CD8-positive, alpha-beta memory T cell (primary cell): ENCODE results near the gene NAGLU. TPM values are rescaled to one million over a fixed set of nuclear protein-coding genes. Genes with fewer than 3 reads are reported as not detected.

Source experiments
- CTCF ChIA-PET: fragments of 350-600 bp; sonication (Branson Sonifier 250); formaldehyde crosslinking; loops from one replicate; lab custom pipeline; 2021; ENCODE audit warnings: antibody characterized with exemption; lab: Charles Lee
- POLR2A ChIA-PET: fragments of 350-600 bp; sonication (Branson Sonifier 250); formaldehyde crosslinking; loops from one replicate; lab custom pipeline; 2021; ENCODE audit warnings: antibody characterized with exemption; lab: Charles Lee
- DNase-seq, 5 donors: peaks; one replicate each; pipeline versions ENCODE4 v3.0.0 to v3.0.0-alpha.2; 2020 to 2022; ENCODE audit warnings: mixed read lengths in 1 of 5
- H3K27ac ChIP-seq: one replicate; pipeline ENCODE4 v1.7.0; 2013; ENCODE audit warnings: low read depth, mild to moderate bottlenecking, low read length, moderate library complexity
- H3K27me3 ChIP-seq: 2 replicates; pipeline ENCODE4 v1.7.0; 2013; ENCODE audit warnings: low read length, mild to moderate bottlenecking; ENCODE audit not compliant: insufficient read depth, poor library complexity, severe bottlenecking
- H3K36me3 ChIP-seq: 2 replicates; pipeline ENCODE4 v1.7.0; 2013; ENCODE audit warnings: mild to moderate bottlenecking, low read length, moderate library complexity; ENCODE audit not compliant: insufficient read depth
- H3K4me1 ChIP-seq: 2 replicates; pipeline ENCODE4 v1.7.0; 2013; ENCODE audit warnings: mild to moderate bottlenecking, low read length, moderate library complexity; ENCODE audit not compliant: insufficient read depth
- H3K4me3 ChIP-seq: 2 replicates; pipeline ENCODE4 v1.7.0; 2013; ENCODE audit warnings: mild to moderate bottlenecking, low read length
- H3K9me3 ChIP-seq: 2 replicates; pipeline ENCODE4 v1.7.0; 2013; ENCODE audit warnings: mild to moderate bottlenecking, low read length
- H3K27ac Mint-ChIP-seq, 8 donors: one replicate each; pipeline ENCODE4 v1.8.0; 2020 to 2021; ENCODE audit warnings: mixed read lengths in 8 of 8, mild to moderate bottlenecking in 6 of 8, inconsistent platforms in 3 of 8, moderate library complexity in 3 of 8
- H3K27me3 Mint-ChIP-seq, 2 donors: one replicate each; pipeline ENCODE4 v1.8.0; 2020 to 2021; ENCODE audit warnings: mixed read lengths in 2 of 2, mild to moderate bottlenecking in 1 of 2, moderate library complexity in 1 of 2
- H3K36me3 Mint-ChIP-seq, 3 donors: one replicate each; pipeline ENCODE4 v1.8.0; 2020 to 2021; ENCODE audit warnings: mixed read lengths in 3 of 3, inconsistent platforms in 1 of 3, mild to moderate bottlenecking in 1 of 3
- H3K4me1 Mint-ChIP-seq, 3 donors: one replicate each; pipeline ENCODE4 v1.8.0; 2020 to 2021; ENCODE audit warnings: mixed read lengths in 3 of 3, inconsistent platforms in 1 of 3, mild to moderate bottlenecking in 1 of 3
- H3K4me3 Mint-ChIP-seq, 7 donors: one replicate each; pipeline ENCODE4 v1.8.0; 2020 to 2021; ENCODE audit warnings: mixed read lengths in 7 of 7, mild to moderate bottlenecking in 6 of 7, moderate library complexity in 4 of 7, inconsistent platforms in 2 of 7
- H3K9me3 Mint-ChIP-seq, 5 donors: one replicate each; pipeline ENCODE4 v1.8.0; 2020 to 2022; ENCODE audit warnings: mixed read lengths in 5 of 5, mild to moderate bottlenecking in 3 of 5, moderate library complexity in 2 of 5, inconsistent platforms in 1 of 5
- polyA plus RNA-seq: library from polyadenylated mRNA; unstranded; fragments of 300-500 nt; fragmentation: Illumina TruSeq; gene quantifications from one replicate; pipeline ENCODE4 v1.2.3, GENCODE V29; 2021
- total RNA-seq, 2 experiments: library from RNA; stranded (reverse); gene quantifications; one replicate each; pipeline ENCODE4 v1.2.3, GENCODE V29; 2021

The NAGLU gene
- total and polyA plus RNA-seq, 3 experiments from 2014 or later, result 15.8 to 17.4 (median 17.0) TPM

DNA sequence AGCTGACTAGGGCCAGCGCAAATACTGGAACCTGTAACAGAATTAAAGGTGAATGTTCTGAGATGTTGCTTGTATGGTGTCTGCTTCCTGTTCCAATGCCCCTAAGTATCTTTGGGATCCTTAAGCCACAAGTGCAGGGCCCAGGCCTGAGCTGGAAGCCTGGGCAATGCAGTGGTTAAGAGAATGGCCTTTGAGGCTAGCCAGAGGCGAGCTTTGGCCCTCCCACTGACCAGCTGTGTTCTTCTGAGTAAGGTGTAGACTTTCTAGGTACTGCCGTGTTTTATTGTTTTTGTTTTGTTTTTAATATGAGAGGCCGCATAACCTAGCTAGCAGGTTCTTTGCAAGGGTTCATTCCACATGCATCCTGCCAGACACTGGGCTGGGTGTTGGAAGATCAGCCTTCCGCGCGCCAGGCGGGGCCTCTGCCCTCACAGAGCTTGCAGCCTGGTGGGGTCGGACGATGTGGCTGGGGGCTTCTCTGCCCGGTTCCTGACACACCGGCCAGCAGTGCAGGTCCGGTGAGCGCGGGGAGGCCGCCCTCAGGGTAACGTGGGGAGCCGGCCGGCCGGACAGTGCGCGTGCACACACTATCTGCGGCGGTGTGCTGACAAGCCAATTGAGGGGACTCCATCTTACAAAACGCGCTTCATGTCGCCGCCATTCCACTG is 30.3 kb downstream of the NAGLU start:
- CTCF ChIA-PET, result interaction anchor here (2.9 kb wide), 1 partner anchor 12 kb away, joined by 23 read pairs; the partner anchor contains the start of gene PSMC3IP

DNA sequence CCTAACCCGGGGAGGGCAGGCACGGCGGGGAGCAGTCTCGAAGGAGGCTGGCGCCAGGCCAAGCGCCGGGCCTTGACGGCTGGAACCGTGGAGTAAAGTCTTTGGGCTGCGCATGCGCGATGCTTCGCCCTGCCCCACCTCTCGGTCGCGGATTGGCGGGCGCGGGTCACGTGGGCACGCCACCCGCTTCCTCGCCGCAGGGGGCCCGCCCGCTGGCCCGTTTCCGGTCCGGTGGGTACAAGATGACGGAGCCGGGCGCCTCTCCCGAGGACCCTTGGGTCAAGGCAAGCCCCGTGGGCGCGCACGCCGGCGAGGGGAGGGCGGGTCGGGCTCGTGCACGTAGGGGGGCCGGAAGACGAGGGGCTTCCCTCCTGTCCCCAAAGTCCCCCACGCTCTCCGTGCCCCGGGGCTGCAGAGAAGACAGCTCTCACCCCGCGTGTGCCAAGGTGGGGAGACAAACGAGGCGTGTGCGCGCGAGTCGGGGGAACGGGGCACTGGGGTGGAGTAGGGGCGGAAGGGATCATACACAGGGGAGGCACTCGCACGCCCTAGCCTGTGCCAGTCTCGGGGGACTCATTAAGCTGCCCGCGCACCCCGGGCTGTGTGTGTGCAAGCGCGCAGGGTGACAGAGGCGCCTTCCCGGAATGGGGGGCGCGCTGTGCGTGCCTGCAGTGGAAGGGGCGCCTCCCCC is 31.0 kb downstream of the NAGLU start, which contains the start of gene MLX:
Gene MLX (plus strand): TSS at position 218 of the 691 bp plus-strand sequence. CDS start 25 bp downstream, at position 243.
- peaks cover 0 to 75% (median 13%) of the 10 kb centered on the region in 3 donors for H3K36me3 Mint-ChIP-seq
- CTCF ChIA-PET, result interaction anchor here (0.6 to 2.9 kb wide), 6 partner anchors 9 to 42 kb away, joined by 3 to 23 read pairs (median 3); partner anchors contain the start of genes PSMC3IP, RETREG3 and TUBG1
- POLR2A ChIA-PET, result interaction anchor here (0.5 to 2.5 kb wide), 8 partner anchors 11 to 431 kb away, joined by 3 to 12 read pairs (median 3); partner anchors contain the start of genes NAGLU, PSMC3IP and RPL27
- H3K4me1 Mint-ChIP-seq, result peaks cover 31 to 53% (median 37%) of the 10 kb centered on the region in 3 donors
- peaks cover 46% of the 10 kb centered on the region for H3K4me1 ChIP-seq
- H3K9me3 Mint-ChIP-seq, result no peaks in the 10 kb centered on the region
- peak within 1 kb of the TSS; percentile 78 for H3K4me3 ChIP-seq
- H3K27me3 ChIP-seq, result no peaks in the 10 kb centered on the region
- H3K36me3 ChIP-seq, result peaks cover 32% of the 10 kb centered on the region
- peak; percentile 89 to 95 (median 91) for DNase-seq
- H3K27ac Mint-ChIP-seq, result peak within 1 kb of the TSS; percentile 88 to 97 (median 94)
- H3K27me3 Mint-ChIP-seq, result no peaks in the 10 kb centered on the region
- no peaks in the 10 kb centered on the region for H3K9me3 ChIP-seq
- H3K4me3 Mint-ChIP-seq, result peak within 1 kb of the TSS; percentile 93 to 96 (median 95)
- peak within 1 kb of the TSS; percentile 66 for H3K27ac ChIP-seq

More for the DNA sequence above, 30.3 kb downstream of the NAGLU start:
- Mint-ChIP-seq H3K27me3 (no peaks in the 10 kb centered on the region), H3K36me3 (peaks cover 0 to 68% (median 9%) of the 10 kb centered on the region in 3 donors), H3K4me1 (peaks cover 36 to 60% (median 44%) of the 10 kb centered on the region in 3 donors), H3K4me3 (peak overlapping the region; percentile 93 to 96 (median 95)), H3K27ac (peak overlapping the region; percentile 88 to 97 (median 94)), H3K9me3 (no peaks in the 10 kb centered on the region)
- H3K36me3 ChIP-seq, result peaks cover 25% of the 10 kb centered on the region
- DNase-seq, result no peak
- H3K4me1 ChIP-seq, result peaks cover 51% of the 10 kb centered on the region
- no peaks in the 10 kb centered on the region for H3K9me3 ChIP-seq
- H3K4me3 ChIP-seq, result peak overlapping the region; percentile 78
- peak overlapping the region; percentile 66 for H3K27ac ChIP-seq
- POLR2A ChIA-PET, result interaction anchor here (0.6 to 2.5 kb wide), 3 partner anchors 11 to 124 kb away, joined by 3 to 12 read pairs (median 4); partner anchors contain the start of gene PSMC3IP
- H3K27me3 ChIP-seq, result no peaks in the 10 kb centered on the region

DNA sequence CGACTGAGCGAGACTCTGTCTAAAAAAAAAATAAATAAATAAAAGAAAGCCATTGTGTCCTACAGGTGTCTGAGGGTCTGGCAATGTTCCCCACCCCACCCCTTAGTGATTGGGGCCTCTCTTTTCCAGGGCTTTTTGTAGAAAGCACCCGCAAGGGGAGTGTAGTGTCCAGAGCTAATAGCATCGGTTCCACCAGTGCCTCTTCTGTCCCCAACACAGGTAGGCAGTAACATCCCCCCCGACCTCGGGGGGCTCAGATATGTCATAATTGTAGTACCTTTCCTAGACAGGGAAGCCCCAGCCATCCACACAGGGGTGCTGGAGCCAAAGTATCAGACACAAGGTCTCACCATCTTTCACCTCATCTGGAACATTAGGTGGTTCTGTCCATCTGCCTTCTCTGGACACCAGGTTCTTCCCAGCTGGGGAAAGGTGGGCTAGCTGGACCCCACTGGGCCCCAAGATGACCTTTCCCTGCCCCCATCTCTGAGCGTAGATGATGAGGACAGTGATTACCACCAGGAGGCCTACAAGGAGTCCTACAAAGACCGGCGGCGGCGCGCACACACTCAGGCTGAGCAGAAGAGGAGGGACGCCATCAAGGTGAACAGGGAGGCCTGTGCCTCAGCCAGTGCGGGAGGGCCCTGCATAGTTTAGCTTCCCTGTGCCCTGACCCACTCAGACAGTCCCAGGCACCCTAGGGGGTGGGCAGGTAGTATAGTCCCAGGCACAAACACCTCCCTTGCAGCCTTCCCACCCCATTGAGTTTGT is 32.5 kb downstream of the NAGLU start:
- Mint-ChIP-seq H3K4me3 (peak overlapping the region in 5 of 7 donors; percentile 54 to 96 (median 64)), H3K27ac (peak overlapping the region in 7 of 8 donors; percentile 24 to 92 (median 62)), H3K36me3 (peaks cover 0 to 82% (median 17%) of the 10 kb centered on the region in 3 donors), H3K9me3 (no peaks in the 10 kb centered on the region), H3K4me1 (peaks cover 23 to 44% (median 25%) of the 10 kb centered on the region in 3 donors), H3K27me3 (no peaks in the 10 kb centered on the region)
- Histone ChIP-seq H3K27me3 (no peaks in the 10 kb centered on the region), H3K27ac (no peak overlapping the region), H3K4me3 (no peak overlapping the region), H3K4me1 (peaks cover 34% of the 10 kb centered on the region), H3K36me3 (peaks cover 46% of the 10 kb centered on the region), H3K9me3 (no peaks in the 10 kb centered on the region)
- no peak for DNase-seq
- POLR2A ChIA-PET, result interaction anchor here (2.5 kb wide), 1 partner anchor 9 kb away, joined by 12 read pairs; the partner anchor contains the start of gene PSMC3IP
- CTCF ChIA-PET, result interaction anchor here (1.4 to 2.9 kb wide), 3 partner anchors 9 to 21 kb away, joined by 3 to 23 read pairs (median 12); partner anchors contain the start of gene PSMC3IP

DNA sequence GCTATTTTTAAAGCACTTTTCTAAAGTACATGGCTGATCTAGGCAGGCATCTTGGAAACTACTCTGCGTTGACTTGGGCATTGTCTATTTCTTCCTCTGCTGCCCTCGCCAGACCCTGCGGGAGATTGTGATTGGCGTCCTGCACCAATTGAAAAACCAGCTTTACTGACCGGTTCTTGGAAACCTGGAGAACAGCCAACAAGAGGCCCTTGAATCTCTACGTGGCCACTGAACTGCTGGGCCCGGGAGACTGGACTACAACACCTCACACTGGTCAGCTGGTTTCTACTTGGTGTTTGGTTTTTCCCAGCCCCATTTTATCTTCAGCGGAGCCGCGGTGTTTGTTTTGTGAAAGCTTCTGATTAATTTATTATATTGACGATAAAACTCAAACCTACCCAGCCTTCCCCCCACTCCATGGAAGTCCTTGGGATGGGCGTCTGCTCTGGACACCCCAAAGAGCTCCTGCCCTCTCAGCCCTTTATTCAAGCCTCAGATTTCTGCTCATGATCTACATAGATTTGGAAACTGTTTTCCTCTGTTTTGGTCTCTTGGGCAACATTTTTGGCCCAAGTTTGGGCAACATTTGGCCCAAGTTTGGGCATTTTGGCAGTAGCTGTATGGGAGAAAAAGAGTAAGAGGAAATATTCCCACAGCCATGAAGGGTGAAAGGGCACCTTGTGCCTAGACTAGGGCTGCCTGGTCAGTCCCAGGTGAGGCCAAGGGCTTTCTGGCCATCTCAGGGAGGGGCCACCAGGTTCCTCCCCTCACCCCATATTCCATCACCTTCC is 35.6 kb downstream of the NAGLU start:
- CTCF ChIA-PET, result no interaction called here

DNA sequence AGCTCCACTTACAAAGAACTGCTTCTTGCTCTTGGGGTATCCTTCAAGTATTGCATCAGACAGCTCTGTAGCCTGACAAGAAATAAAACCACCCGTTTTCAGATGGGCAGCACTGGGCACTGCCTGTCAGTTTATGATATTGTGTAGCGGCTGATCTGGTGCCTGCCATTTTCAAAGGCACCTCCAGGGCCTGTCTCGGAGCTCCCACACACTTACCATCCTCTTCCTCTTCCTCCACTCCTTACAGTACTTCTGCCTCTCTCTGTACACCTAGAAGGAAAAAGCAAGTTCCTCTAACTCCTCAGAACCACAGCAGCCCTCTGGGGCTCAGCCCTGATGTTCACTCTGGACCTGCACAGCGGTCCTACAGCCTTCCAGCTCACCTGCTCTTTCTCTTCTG is 37.1 kb downstream of the NAGLU start:
- ChIA-PET CTCF (no interaction called here), POLR2A (interaction anchor here (0.5 kb wide), 1 partner anchor 34 kb away, joined by 3 read pairs; no protein-coding TSS in a partner anchor)
- no peak for DNase-seq
- Histone ChIP-seq H3K4me3 (no peak overlapping the region), H3K36me3 (peaks cover 53% of the 10 kb centered on the region), H3K27ac (no peak overlapping the region), H3K9me3 (no peaks in the 10 kb centered on the region), H3K27me3 (no peaks in the 10 kb centered on the region), H3K4me1 (peaks cover 18% of the 10 kb centered on the region)
- Mint-ChIP-seq H3K27me3 (no peaks in the 10 kb centered on the region), H3K4me3 (peak overlapping the region in 1 of 7 donors; percentile 68), H3K9me3 (no peaks in the 10 kb centered on the region), H3K27ac (peak overlapping the region in 6 of 8 donors; percentile 14 to 76 (median 53)), H3K4me1 (peaks cover 24 to 37% (median 29%) of the 10 kb centered on the region in 3 donors), H3K36me3 (peaks cover 0 to 70% (median 17%) of the 10 kb centered on the region in 3 donors)

More for the DNA sequence above, 35.6 kb downstream of the NAGLU start:
- H3K27me3 ChIP-seq, result no peaks in the 10 kb centered on the region
- Mint-ChIP-seq H3K27me3 (no peaks in the 10 kb centered on the region), H3K4me1 (peaks cover 22 to 34% (median 24%) of the 10 kb centered on the region in 3 donors), H3K9me3 (no peaks in the 10 kb centered on the region), H3K36me3 (peaks cover 0 to 73% (median 18%) of the 10 kb centered on the region in 3 donors), H3K27ac (peak overlapping the region in 1 of 8 donors; percentile 50), H3K4me3 (no peak overlapping the region)
- H3K4me1 ChIP-seq, result peaks cover 19% of the 10 kb centered on the region
- H3K36me3 ChIP-seq, result peaks cover 53% of the 10 kb centered on the region
- no peaks in the 10 kb centered on the region for H3K9me3 ChIP-seq
- H3K27ac ChIP-seq, result no peak overlapping the region
- POLR2A ChIA-PET, result no interaction called here
- H3K4me3 ChIP-seq, result no peak overlapping the region
- DNase-seq, result no peak

DNA sequence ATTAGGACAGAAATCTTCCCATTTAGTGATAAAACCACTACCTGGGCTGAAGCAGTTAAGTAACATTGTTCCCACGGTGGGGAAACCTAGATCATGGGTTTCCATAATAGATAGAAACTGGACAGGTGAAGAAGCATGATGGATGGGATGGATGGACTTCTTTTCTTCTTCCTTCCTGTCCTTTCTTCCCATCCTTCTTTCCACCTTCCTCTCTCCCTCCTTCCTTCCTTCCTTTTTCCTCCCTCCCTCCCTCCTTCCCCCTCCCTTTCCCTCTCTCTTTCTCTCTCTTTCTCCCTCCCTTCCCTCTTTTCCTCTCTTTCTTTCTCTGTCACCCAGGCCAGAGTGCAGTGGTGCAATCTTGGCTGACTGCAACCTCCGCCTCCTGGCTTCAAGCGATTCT is 38.4 kb downstream of the NAGLU start:
- peak overlapping the region in 1 of 8 donors; percentile 84 for H3K27ac Mint-ChIP-seq
- Histone ChIP-seq H3K36me3 (peaks cover 46% of the 10 kb centered on the region), H3K4me3 (no peak overlapping the region), H3K27me3 (no peaks in the 10 kb centered on the region), H3K27ac (no peak overlapping the region), H3K9me3 (no peaks in the 10 kb centered on the region), H3K4me1 (peaks cover 13% of the 10 kb centered on the region)
- H3K9me3 Mint-ChIP-seq, result no peaks in the 10 kb centered on the region
- no peak for DNase-seq
- peak overlapping the region in 1 of 7 donors; percentile 74 for H3K4me3 Mint-ChIP-seq
- peaks cover 28 to 36% (median 30%) of the 10 kb centered on the region in 3 donors for H3K4me1 Mint-ChIP-seq
- ChIA-PET POLR2A (no interaction called here), CTCF (interaction anchor here (0.6 to 1.4 kb wide), 2 partner anchors 26 to 104 kb away, joined by 4 read pairs; no protein-coding TSS in a partner anchor)
- H3K36me3 Mint-ChIP-seq, result peaks cover 0 to 62% (median 17%) of the 10 kb centered on the region in 3 donors
- H3K27me3 Mint-ChIP-seq, result peaks cover 0 to 1% of the 10 kb centered on the region in 2 donors
